DMS53 (cell line): ENCODE data around the gene TUBB6.
A peak's percentile ranks its signal among the peaks of the same experiment; 100 is the strongest.

Experiments used
- DNase-seq: peaks from one replicate; lab custom pipeline; 2025; lab: John Stamatoyannopoulos, UW

The TUBB6 gene

DNA sequence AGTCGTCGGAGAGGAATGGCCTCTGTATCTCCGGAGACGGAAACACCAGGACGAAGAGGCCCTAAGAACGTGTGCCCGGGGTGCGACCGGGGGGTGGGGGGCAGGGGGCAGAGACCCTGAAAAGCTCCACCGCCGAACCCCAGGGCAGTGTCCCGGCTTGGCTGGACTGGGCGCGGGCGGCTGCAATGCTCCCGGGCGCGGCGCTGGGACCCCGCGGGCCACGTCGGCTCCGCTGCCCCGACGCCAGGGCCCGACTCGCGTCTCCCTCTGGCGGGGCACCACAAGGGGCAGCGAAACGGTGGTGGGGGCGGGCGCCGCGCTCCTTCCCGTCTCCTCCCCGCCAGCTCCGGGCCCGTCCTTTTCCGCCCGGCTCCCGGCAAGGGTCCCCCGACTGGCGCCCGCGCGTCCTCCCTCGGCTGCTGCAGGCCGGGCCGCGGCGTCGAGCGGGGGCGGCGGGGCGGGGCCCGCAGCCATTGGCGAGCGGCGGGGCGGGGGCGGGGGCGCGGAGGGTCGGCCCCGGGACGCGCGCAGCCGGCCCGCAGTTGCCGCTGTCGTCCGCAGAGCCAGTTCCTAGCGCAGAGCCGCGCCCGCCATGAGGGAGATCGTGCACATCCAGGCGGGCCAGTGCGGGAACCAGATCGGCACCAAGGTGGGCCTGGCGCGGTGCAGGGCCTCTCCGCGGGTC, at the start of gene TUBB6:
Gene TUBB6, plus strand, starts transcription at position 541 of the 685 bp plus-strand sequence. Its CDS starts 52 bp downstream, at position 593.
- peak; percentile 76 for DNase-seq

GRCh38 chr18:12258719-12259705, 49.0 kb upstream of the TUBB6 start:
- DNase-seq = no peak

DNA sequence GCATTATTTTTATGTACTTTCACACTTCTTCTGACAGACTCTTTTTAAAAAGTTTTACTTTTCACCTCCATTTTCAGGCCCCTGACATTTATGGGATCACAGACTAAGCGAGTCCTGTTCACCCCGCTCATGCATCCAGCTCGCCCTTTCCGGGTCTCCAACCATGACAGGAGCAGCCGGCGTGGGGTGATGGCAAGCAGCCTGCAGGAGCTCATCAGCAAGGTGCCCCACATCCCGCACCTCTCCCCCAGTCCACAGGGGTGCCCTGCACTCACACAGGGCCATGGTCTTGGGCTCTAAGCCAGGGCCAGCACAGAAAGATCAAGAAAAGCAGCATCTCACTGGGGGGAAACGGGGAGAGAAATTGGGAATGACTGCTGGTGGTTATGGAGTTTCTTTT, 45.3 kb upstream of the TUBB6 start:
- no peak for DNase-seq

DNA sequence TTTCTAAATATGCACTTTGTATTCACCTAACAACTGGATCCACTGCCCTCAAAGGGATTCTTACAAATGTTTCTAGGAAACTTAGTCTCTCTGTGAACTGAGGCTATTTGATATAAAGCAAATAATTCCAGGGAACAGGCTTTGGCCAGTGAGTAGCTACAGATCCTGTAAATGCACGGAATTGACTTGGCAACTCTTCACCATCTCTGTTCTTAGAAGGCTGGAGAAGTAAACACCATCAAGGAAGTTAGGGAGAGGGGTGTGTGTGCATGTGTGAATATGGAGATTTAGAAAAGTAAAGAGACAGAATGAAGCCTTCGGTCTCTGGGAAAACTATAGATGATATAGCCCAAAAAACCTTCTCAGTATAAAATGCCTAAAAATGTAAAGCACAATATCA, 43.2 kb upstream of the TUBB6 start:
- no peak for DNase-seq

DNA sequence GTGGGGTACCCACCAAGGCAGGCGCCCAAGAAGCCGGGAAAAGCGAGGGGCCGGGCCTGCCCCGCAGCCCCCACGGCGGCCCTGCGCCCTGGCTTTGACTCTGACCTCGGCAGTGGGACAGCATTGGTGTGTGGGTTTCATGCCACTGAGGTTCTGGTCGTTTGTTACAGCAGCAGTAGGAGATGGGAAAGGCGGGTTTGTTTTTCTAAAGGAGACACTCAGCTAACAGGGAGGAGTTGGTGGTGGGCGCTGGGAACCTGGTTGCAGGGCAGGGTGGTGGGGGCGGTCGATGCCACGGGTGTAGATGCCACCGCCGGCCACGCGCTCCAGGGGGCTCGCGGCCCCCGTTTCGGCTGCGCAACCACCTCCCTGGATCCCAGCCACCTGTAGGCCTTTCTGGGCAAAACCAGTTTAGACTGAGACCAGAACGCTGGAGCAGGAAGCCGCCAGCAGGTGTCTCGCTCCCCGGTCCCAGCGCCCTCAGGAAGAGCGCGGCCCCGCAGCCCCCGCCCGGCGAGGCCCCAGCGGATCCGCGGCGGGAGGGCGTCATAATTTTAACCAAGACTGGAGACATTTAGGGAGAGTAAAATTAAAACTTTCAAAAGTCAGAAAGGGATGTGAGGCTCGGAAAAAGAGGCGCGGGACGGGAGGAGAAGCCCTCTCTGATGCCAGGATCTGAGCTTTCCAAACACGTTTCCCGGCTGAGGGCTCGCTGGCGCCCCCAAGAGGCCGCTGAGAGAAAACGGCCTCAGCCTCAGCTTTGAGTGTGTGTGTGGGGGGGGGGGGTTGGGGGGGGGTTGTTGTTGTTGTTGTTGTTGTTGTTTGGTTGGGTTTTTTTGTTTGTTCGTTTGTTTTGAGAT, 36.4 kb upstream of the TUBB6 start:
- peak; percentile 96 for DNase-seq

DNA sequence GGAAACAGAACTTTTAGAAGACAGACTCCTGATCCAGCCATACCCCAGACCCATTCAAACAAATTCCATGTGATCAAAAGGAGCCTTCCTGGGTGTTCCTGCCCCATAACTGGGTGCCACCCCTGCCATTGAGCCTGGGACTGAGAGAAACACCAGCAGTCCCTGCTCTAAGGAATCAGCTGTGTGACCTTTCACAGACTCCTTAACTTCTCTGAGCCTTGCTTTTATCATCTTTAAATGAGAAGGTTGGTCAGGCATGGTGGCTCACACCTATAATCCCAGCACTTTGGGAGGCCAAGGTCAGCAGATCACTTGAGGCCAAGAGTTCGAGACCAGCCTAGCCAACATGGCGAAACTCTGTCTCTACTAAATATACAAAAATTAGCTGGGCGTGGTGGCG, 33.2 kb upstream of the TUBB6 start:
- DNase-seq = no peak

DNA sequence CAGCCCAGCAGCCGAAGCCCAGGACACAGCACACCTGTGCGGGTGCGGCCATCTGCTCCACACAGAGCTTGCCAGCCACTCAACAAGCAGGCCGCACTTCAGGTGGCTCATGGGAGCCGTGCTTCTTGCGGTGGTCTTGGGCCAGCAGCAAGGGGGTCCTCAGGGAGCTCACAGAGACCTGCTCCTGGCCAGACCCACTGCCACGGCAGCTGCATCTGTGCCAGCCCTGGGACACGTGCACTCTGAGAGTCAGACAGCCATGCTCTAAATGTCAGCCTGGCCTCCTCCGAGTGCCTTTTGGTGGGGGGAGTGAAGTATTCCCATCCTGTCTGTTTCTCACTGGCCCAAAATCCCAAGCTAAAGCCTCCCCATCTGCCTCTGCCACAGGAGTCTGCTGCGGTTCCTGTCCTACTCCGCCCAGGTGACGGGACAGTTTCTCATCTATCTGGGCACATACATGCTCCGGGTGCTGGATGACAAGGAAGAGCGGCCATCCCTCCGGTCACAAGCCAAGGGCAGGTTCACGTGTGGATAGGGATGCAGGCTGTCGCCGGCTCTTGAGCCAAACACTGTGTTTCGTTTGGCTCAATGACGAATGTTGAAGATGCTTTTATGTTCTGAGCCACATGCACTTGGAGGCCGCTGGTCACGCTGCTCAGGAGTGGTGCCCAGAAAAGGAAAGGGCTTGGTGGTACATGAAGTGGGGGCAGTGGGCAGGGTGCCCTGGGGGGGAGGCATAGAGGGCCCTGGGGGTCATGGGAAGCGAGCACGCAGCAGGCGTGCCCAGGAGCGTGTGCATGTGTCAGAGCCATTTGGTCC, 31.1 kb upstream of the TUBB6 start:
- DNase-seq = no peak

DNA sequence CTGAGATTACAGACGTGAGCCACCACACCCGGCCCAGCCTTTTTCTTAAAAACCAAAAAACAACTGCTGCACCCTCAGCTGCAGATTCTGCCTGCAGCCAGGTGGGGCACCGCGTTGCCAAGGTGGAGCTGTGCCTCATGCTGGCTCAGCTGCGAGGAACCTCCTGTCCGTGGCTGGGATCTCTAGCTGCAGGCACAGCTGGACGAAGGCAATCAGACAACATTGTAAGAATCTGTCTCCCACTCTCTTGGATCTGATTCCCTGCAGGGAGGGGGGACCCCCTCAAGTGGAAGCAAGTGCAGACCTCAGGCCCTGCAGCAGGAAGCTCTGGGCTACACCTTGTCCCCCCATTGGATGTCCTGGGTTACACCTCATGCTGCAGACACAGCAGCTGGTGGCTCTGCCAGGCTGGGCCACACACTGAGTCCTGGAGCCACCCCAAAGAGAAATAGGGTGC, 29.8 kb upstream of the TUBB6 start:
- peak; percentile 48 for DNase-seq

DNA sequence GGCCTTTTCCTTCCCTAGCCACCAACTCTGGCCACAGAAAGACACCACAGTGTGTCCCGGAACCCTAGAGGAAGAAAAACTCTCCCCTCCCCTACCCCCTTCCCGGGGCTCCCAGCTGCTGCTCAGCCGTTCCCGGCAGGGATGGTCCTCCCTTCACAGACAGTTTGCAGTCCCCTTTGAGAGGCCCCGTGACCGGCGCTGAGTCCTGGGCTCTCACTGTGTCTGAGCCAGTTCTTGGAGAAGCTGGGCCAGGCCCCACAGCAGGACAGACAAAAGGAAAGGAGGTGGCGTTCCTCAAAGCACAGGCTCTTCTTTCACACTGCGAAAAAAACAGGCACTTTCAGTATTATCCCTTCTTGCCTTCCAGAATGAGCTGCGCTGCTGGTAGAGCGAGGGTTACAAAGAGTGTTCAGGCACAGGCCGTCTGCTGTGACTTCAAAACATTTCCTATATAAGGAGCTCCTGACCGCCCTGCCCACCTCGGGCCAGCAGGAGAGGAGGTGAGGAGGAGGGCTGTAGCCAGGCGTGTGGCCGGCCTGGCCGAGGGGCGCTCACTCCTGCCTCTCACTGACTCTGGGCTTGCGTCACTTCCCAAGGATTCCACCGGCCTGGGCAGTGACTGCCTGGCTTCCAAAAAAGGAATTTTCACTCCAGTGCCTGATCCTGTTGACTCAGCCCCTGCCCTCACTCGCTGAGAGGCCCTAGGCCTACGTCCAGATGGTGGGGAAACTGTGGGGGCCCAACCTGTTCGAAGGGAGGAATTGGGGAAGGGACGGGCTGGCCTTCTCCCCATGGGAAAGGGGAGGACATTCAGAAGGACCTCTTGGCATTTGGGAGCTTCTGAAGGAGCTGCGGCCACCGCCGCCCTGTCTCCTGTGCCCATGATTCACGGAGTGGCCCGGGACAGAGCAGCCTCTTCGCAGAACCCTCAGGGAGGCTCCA, 29.0 kb upstream of the TUBB6 start:
- no peak for DNase-seq

- no peak for DNase-seq
Observed at GRCh38 chr18:12279781-12280531, 28.1 kb upstream of the TUBB6 start.

- DNase-seq = no peak
Observed at GRCh38 chr18:12281861-12282260, 26.2 kb upstream of the TUBB6 start.

DNA sequence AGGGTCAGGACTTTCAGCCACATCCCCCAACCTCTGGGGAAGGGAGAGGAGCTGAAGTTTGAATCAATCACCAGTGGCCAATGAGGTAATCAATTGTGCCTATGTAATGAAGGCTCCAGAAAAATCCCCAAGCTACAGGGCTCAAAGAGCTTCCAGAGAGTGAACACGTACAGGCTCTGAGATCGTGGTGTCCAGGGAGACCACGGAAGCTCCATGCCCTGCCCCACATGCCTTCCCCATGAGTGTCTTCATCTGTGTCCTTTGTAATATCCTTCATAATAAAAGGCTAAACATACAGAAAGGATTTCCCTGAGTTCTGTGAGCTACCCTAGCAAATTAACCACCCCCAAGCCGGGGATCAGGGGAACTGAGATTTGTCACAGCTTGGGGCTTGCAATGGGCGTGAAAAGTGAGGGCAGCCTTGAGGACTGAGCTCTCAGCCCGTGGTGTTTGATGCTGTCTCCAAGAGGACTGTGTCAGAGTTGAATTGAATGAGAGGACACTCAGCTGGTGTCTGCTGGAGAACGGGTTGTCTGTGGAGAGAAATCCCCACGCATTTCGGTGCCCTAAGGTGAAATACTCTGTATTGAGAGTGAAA, 25.5 kb upstream of the TUBB6 start:
- no peak for DNase-seq

DNA sequence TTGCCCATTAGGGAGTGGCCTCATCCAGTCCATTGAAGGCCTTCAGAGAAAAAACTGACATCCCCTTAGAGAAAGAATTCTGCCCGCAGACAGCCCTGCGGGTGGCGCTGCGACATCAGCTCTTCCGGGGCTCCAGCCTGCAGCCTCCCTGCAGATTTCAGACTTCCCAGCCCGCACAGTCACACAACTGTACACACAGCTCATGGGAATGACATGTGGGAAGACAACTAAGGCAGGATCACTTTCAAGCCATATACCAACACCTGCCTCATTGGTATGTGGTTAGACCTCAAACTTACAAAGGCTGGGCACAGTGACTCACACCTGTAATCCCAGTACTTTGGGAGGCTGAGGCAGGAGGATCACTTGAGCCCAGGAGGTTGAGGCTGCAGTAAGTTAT, 24.8 kb upstream of the TUBB6 start:
- DNase-seq = peak; percentile 71

GRCh38 chr18:12283666-12284065, 24.4 kb upstream of the TUBB6 start:
- no peak for DNase-seq

- peak; percentile 78 for DNase-seq
Observed at GRCh38 chr18:12287131-12287681, 20.8 kb upstream of the TUBB6 start.

GRCh38 chr18:12287684-12288402, 20.2 kb upstream of the TUBB6 start:
- DNase-seq = peak; percentile 73

- DNase-seq = no peak
Observed at GRCh38 chr18:12288403-12288755, 19.7 kb upstream of the TUBB6 start.

DNA sequence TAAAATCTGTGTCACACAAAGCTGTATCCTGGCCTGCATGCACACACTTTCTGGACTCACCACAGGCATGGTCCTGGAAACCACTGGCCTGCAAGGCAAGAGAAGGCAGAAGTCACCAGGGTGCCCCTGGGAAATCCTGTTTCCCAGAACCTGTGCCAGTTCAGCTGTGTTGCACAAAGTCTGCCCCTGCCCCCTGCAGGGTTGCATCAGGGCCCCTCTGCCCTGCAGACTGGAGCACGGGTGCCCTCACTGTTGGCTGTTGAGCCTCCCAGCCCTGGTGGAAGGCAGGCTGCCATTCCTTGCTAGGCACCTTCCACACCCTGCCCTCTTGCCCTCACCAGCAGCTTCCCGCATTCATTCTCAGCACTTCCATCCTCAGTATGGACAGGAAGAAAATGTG, 18.0 kb upstream of the TUBB6 start:
- DNase-seq = no peak
